Stimulated activated CD8-positive, alpha-beta memory T cell treated with anti-CD3 and anti-CD28 coated beads, Interleukin-4, amount 100 ng/mL, for 48 hours (primary cell): ENCODE data around the gene SH3RF2.
"Not testable (repeated sequence)": the region's sequence is repeated elsewhere in the genome, so short reads cannot be mapped to it uniquely, and the experiment has no call there.

ENCODE experiments used
- DNase-seq: peaks from one replicate; pipeline ENCODE4 v3.0.0-alpha.2; 2020

SH3RF2 gene

GRCh38 chr5:145954140-145954539 lies 17.8 kb downstream of the SH3RF2 start:
- DNase-seq: not testable (repeated sequence)

GRCh38 chr5:145957388-145957787 lies 21.0 kb downstream of the SH3RF2 start:
- no peak for DNase-seq

- no peak for DNase-seq
Observed at GRCh38 chr5:145958436-145958835, 22.1 kb downstream of the SH3RF2 start.

GRCh38 chr5:145960166-145960565 lies 23.8 kb downstream of the SH3RF2 start:
- no peak for DNase-seq

- no peak for DNase-seq
Observed at GRCh38 chr5:145960848-145961600, 24.6 kb downstream of the SH3RF2 start.

GRCh38 chr5:145962001-145962400 lies 25.6 kb downstream of the SH3RF2 start:
- DNase-seq: no peak

- not testable (repeated sequence) for DNase-seq
Observed at GRCh38 chr5:145964008-145964407, 27.6 kb downstream of the SH3RF2 start.

GRCh38 chr5:145965804-145966203 lies 29.4 kb downstream of the SH3RF2 start:
- DNase-seq: no peak

GRCh38 chr5:145967296-145967695 lies 30.9 kb downstream of the SH3RF2 start:
- DNase-seq: no peak

- DNase-seq: no peak
Observed at GRCh38 chr5:145968970-145969713, 32.8 kb downstream of the SH3RF2 start.

GRCh38 chr5:145969714-145970092 lies 33.3 kb downstream of the SH3RF2 start:
- DNase-seq: no peak

- DNase-seq: no peak
Observed at GRCh38 chr5:145971108-145971507, 34.7 kb downstream of the SH3RF2 start.

- DNase-seq: no peak
Observed at GRCh38 chr5:145971701-145972100, 35.3 kb downstream of the SH3RF2 start.

GRCh38 chr5:145975001-145975360 lies 38.6 kb downstream of the SH3RF2 start:
- DNase-seq: no peak

- peak; percentile 25 for DNase-seq
Observed at GRCh38 chr5:145975361-145976066, 39.1 kb downstream of the SH3RF2 start.

GRCh38 chr5:145976431-145977155 lies 40.2 kb downstream of the SH3RF2 start:
- DNase-seq: no peak

GRCh38 chr5:145978171-145978570 lies 41.8 kb downstream of the SH3RF2 start:
- DNase-seq: no peak

GRCh38 chr5:145978708-145979107 lies 42.3 kb downstream of the SH3RF2 start:
- DNase-seq: no peak

GRCh38 chr5:145979270-145980223 lies 43.2 kb downstream of the SH3RF2 start:
- DNase-seq: no peak

- DNase-seq: no peak
Observed at GRCh38 chr5:145980259-145980658, 43.9 kb downstream of the SH3RF2 start.

- no peak for DNase-seq
Observed at GRCh38 chr5:145980718-145981117, 44.3 kb downstream of the SH3RF2 start.
